Effector memory CD8-positive, alpha-beta T cell (primary cell): ENCODE measurements around the gene PREX1.
"Not testable (repeated sequence)": the region's sequence is repeated elsewhere in the genome, so short reads cannot be mapped to it uniquely, and the experiment has no call there.

Experiments used
- ATAC-seq: fragments of 150-1000 bp; cut with Tn5 transposase; replicated peaks from 2 replicates; pipeline ENCODE4 v1.10.0; 2021; ENCODE audit warnings: mild to moderate bottlenecking, moderate library complexity
- DNase-seq, 3 experiments: peaks; one replicate each; pipeline ENCODE4 v3.0.0; 2021
- H3K27ac Mint-ChIP-seq, 2 donors: one replicate each; pipeline ENCODE4 v1.8.0; 2022; ENCODE audit warnings: mild to moderate bottlenecking in 2 of 2, mixed read lengths in 2 of 2, moderate library complexity in 2 of 2
- H3K27me3 Mint-ChIP-seq, 2 donors: one replicate each; pipeline ENCODE4 v1.8.0; 2022; ENCODE audit warnings: mixed read lengths in 2 of 2
- H3K36me3 Mint-ChIP-seq: one replicate; pipeline ENCODE4 v1.8.0; 2022; ENCODE audit warnings: mild to moderate bottlenecking, moderate library complexity, mixed read lengths; ENCODE audit not compliant: insufficient read depth
- H3K4me1 Mint-ChIP-seq, 2 donors: one replicate each; pipeline ENCODE4 v1.8.0; 2022; ENCODE audit warnings: low read depth in 2 of 2, mixed read lengths in 2 of 2
- H3K4me3 Mint-ChIP-seq, 2 donors: one replicate each; pipeline ENCODE4 v1.8.0; 2022; ENCODE audit warnings: mild to moderate bottlenecking in 2 of 2, mixed read lengths in 2 of 2, moderate library complexity in 2 of 2
- H3K9me3 Mint-ChIP-seq, 2 donors: one replicate each; pipeline ENCODE4 v1.8.0; 2022; ENCODE audit warnings: mixed read lengths in 2 of 2

PREX1 gene

DNA sequence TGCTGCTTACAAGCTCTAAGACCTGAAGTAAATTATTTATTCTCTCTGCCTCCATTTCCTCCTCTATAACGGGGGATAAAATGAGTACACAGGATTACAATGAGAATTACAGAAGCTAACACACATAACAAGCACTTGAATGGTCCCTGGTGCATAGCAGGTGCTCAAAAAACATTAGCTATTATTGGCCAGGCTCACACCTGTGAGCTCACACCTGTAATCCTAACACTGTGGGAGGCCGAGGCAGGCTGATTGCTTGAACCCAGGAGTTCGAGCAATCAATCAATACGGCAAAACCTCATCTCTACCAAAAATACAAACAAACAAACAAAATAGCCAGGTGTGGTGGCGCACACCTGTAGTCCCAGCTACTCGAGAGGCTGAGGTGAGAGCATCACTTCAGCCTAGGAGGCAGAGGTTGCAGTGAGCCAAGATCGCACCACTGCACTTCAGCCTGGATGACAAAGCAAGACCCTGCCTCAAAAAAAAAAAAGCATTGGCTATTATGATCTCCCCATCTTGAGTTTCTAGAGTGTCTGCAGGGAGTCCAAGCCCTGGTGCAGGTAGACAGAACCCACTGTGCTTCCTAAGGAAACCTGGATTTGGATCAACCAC, 68.1 kb downstream of the PREX1 start:
- peaks cover 35% of the 10 kb centered on the region for H3K36me3 Mint-ChIP-seq
- DNase-seq (no peak), ATAC-seq (no peak)
- H3K27me3 Mint-ChIP-seq = no peaks in the 10 kb centered on the region
- H3K9me3 Mint-ChIP-seq = no peaks in the 10 kb centered on the region
- peaks cover 80 to 83% of the 10 kb centered on the region in 2 donors for H3K4me1 Mint-ChIP-seq
- H3K27ac Mint-ChIP-seq = peak overlapping the region; percentile 92
- H3K4me3 Mint-ChIP-seq = peak overlapping the region; percentile 80

DNA sequence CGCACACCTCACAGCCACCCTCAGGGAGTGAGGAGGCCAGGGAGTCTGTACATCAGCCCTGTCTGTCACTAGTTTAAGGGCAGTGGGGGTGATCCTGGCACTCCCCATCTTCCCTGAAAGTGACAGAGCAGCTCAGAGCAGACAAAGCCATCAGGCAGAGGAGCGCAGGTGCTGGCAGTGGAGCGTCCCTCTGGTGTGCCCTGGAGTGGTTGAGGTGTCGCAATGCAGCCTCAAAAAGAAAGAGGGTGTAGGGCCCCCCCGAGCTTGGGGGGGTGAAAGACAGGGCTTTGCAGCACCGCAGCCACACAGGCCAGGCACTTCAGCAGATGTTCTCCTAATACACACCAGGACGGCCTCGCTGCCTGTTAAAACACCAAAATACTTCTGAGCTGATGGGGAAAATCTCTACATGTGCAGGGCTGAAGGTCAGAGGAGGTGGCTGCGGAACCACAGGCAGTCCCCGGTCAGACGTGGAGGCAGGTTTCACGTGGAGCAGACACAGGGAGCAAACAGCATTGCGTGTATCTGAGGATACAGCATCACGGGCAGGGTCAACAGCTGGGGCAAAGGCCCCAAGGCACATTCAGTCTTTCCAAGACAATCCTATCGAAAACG, 69.5 kb downstream of the PREX1 start:
- Mint-ChIP-seq H3K4me3 (peak overlapping the region; percentile 80), H3K36me3 (peaks cover 39% of the 10 kb centered on the region)
- DNase-seq = peak; percentile 78 to 83 (median 80)

DNA sequence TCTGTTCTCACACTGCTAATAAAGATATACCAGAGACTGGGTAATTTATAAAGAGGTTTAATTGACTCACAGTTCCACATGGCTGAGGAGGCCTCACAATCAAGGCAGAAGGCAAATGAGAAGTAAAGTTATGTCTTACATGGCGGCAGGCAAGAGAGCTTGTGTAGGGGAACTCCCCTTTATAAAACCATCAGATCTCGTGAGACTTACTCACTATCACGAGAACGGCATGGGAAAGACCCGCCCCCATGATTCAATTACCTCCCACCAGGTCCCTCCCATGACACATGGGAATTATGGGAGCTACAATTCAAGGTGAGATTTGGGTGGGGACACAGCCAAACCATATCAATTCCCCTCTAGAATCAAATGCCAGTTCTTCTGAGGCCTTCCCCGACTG, 71.0 kb downstream of the PREX1 start:
- Mint-ChIP-seq H3K4me3 (peak overlapping the region; percentile 32 to 80), H3K36me3 (peaks cover 48% of the 10 kb centered on the region)
- not testable (repeated sequence) for DNase-seq

More for the DNA sequence above, 69.5 kb downstream of the PREX1 start:
- peak; percentile 68 for ATAC-seq
- Mint-ChIP-seq H3K27ac (peak overlapping the region; percentile 92), H3K27me3 (no peaks in the 10 kb centered on the region), H3K4me1 (peaks cover 77 to 93% of the 10 kb centered on the region in 2 donors), H3K9me3 (no peaks in the 10 kb centered on the region)

DNA sequence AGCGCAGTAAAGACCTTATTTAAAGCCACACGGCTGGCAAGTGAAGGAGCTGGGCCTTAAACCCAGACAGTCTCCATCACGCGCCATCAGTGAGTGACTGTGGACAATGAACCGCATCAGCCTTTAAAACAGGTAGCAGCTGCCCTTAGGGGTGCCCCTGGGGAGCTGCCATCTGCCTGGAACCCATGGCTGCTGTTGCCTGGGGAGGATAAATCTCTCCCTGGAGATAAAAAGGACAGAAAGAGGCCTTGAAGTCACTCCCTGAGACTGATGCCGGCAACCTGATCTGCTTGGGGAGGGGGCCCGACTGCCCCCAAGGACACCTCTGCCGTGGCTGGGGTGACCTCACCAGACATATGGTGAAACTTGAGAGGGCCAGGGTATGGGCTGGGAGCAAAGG, 73.5 kb downstream of the PREX1 start:
- no peak for ATAC-seq
- H3K27me3 Mint-ChIP-seq = no peaks in the 10 kb centered on the region
- no peak for DNase-seq
- peaks cover 80 to 95% of the 10 kb centered on the region in 2 donors for H3K4me1 Mint-ChIP-seq
- H3K36me3 Mint-ChIP-seq = peaks cover 41% of the 10 kb centered on the region
- no peak overlapping the region for H3K4me3 Mint-ChIP-seq
- peak overlapping the region in 1 of 2 donors; percentile 92 for H3K27ac Mint-ChIP-seq
- H3K9me3 Mint-ChIP-seq = no peaks in the 10 kb centered on the region

More for the DNA sequence above, 71.0 kb downstream of the PREX1 start:
- H3K9me3 Mint-ChIP-seq, H3K27me3 Mint-ChIP-seq, ATAC-seq: not testable (repeated sequence)
- Mint-ChIP-seq H3K27ac (peak overlapping the region; percentile 92), H3K4me1 (peaks cover 80 to 96% of the 10 kb centered on the region in 2 donors)

DNA sequence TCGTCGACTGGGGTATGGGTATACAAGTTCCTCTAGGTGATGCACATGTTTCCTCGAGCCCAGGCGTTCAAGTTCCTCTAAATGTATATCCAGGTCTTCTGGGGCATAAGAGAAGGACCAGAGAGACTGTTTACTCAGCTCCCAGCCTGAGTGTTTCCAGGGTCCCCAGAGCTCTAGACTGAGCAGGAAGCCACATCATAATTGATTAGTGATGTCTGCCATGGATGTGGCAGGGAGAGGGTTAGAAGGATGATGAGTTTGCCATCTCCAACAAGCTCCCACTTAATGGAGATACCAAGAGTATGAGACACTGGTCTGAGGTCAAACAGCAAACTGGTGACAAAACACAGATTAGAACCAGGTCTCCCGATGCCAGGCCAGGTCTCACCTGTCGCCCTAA, 74.8 kb downstream of the PREX1 start:
- peak overlapping the region; percentile 77 to 92 for H3K27ac Mint-ChIP-seq
- DNase-seq = no peak
- peak overlapping the region; percentile 79 to 85 for H3K4me3 Mint-ChIP-seq
- no peaks in the 10 kb centered on the region for H3K9me3 Mint-ChIP-seq
- no peaks in the 10 kb centered on the region for H3K27me3 Mint-ChIP-seq
- peaks cover 35% of the 10 kb centered on the region for H3K36me3 Mint-ChIP-seq
- no peak for ATAC-seq
- H3K4me1 Mint-ChIP-seq = peaks cover 81 to 95% of the 10 kb centered on the region in 2 donors

DNA sequence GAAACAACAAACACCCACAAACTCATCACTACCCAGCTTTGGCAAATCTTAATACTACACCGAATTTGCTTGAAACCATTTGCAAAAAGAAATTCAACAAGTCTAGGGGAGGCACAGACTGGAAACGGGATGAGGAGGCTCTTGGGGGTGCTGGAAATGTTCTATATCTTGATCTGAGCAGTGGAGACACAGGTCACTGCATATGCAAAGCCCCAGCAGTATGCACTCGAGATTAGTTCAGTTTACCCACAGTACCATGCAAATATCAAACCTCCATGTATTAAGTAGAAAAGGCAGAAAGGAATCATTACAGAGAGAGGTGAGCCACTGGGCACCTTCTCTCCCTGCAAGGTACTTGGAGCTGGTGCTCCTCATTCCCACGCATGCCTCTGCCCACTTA, 75.9 kb downstream of the PREX1 start:
- DNase-seq (no peak), ATAC-seq (no peak)
- Mint-ChIP-seq H3K36me3 (peaks cover 27% of the 10 kb centered on the region), H3K4me1 (peaks cover 71 to 85% of the 10 kb centered on the region in 2 donors), H3K27me3 (no peaks in the 10 kb centered on the region), H3K27ac (peak overlapping the region; percentile 86 to 92), H3K9me3 (no peaks in the 10 kb centered on the region), H3K4me3 (peak overlapping the region; percentile 79 to 85)

DNA sequence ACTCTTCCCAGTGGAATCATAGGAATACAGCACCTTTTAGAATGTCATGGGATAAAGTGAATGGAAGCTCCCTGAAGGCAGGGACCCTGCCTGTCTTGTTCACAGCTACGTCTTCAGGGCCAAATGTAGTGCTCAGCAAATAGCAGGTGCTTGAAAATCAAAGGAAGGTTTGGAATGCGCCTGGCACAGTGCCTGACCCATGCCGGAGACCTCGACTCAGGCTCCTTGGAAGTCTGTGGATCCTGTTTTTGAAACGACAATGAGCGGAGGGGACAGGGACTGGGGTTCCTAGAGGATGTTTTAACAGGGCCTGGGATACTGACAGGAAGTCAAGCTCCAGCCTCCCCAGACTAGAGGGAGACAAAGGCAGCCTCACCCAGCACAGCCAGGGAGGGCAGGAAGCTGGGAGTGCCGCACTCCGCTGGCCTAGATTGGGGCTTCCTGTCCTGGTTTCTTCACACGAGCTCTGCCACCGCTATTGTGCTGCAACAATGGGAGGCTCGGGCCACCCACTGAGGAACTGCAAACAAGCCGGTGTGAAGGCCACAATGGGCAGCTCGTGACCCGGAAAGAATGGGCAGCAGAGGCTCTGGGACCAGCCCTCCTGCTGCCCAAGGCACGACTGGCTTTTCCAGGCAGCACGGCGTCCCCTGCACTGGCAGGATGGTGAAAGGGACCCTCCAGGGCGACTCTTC, 76.7 kb downstream of the PREX1 start:
- ATAC-seq = peak; percentile 97
- H3K4me3 Mint-ChIP-seq = peak overlapping the region; percentile 79 to 85
- peaks cover 32% of the 10 kb centered on the region for H3K36me3 Mint-ChIP-seq
- peak overlapping the region; percentile 86 to 92 for H3K27ac Mint-ChIP-seq
- H3K27me3 Mint-ChIP-seq = no peaks in the 10 kb centered on the region
- H3K4me1 Mint-ChIP-seq = peaks cover 63 to 81% of the 10 kb centered on the region in 2 donors
- no peaks in the 10 kb centered on the region for H3K9me3 Mint-ChIP-seq
- DNase-seq = peak; percentile 46 to 52 (median 51)

DNA sequence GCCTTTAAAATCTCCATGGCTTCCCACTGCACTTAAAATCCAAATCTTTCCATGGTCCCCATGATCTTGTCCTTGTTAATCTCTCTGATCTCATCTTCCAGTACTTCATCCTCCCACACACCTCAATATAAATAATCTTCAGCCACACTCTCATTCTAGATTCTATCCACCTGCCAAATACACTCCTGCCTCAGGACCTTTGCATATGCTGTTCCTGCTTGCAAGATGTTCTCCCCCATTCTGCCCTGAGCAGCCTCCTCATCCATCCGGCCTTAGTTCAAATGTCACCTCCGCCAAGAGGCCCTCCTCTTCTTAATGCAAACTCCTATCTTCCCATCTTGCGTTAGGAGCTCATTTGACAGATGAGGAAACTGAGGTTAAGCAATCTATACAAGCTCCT, 77.4 kb downstream of the PREX1 start:
- Mint-ChIP-seq H3K36me3 (peaks cover 34% of the 10 kb centered on the region), H3K27ac (peak overlapping the region; percentile 86 to 92), H3K4me3 (peak overlapping the region; percentile 79 to 85), H3K9me3 (no peaks in the 10 kb centered on the region), H3K4me1 (peaks cover 57 to 78% of the 10 kb centered on the region in 2 donors), H3K27me3 (no peaks in the 10 kb centered on the region)
- DNase-seq = no peak
- no peak for ATAC-seq

DNA sequence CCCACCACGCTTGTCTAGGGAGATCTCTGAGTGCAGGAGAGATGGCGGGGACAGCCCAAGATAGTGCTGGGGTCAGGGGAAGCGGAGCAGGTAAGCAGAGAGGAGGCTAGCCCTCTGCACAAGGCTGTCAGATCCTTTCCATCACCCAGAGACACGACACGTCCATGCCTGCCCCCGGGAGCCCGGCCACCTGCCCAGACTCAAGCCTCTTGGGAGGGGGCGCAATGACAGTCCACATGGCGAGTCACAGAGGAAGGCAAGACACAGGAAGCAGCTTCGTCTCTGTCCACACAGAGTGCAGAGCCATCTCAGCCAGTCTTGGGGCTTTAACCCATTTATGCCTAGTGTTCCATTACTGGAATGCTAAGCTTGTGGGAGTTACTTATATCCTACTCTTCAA, 78.4 kb downstream of the PREX1 start:
- peaks cover 57 to 70% of the 10 kb centered on the region in 2 donors for H3K4me1 Mint-ChIP-seq
- no peaks in the 10 kb centered on the region for H3K27me3 Mint-ChIP-seq
- peaks cover 36% of the 10 kb centered on the region for H3K36me3 Mint-ChIP-seq
- peak overlapping the region; percentile 86 to 92 for H3K27ac Mint-ChIP-seq
- ATAC-seq (no peak), DNase-seq (no peak)
- peak overlapping the region; percentile 40 to 62 for H3K4me3 Mint-ChIP-seq
- no peaks in the 10 kb centered on the region for H3K9me3 Mint-ChIP-seq

DNA sequence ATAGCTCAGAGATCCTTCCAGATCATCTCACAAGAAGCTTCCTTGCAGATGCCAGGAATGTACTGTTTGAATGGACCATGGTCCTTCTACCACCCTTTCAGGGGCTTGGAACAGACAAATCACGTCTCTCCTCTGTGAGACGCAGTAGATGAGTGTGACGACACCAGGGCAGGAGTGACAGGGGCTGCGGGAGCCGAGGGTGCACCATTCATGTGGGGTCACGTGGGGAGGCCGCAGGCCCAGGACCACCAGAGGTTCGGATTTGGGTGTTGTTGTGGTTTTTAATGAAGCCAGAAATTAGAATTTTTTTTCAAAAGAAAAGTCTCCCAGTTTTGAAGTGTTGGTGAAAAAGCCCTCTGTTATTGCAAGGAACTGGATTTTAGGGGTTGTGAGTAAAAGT, 79.2 kb downstream of the PREX1 start:
- Mint-ChIP-seq H3K27me3 (no peaks in the 10 kb centered on the region), H3K27ac (peak overlapping the region; percentile 86 to 92), H3K9me3 (no peaks in the 10 kb centered on the region), H3K36me3 (peaks cover 42% of the 10 kb centered on the region), H3K4me3 (peak overlapping the region; percentile 47 to 62), H3K4me1 (peaks cover 56 to 67% of the 10 kb centered on the region in 2 donors)
- no peak for DNase-seq
- no peak for ATAC-seq

DNA sequence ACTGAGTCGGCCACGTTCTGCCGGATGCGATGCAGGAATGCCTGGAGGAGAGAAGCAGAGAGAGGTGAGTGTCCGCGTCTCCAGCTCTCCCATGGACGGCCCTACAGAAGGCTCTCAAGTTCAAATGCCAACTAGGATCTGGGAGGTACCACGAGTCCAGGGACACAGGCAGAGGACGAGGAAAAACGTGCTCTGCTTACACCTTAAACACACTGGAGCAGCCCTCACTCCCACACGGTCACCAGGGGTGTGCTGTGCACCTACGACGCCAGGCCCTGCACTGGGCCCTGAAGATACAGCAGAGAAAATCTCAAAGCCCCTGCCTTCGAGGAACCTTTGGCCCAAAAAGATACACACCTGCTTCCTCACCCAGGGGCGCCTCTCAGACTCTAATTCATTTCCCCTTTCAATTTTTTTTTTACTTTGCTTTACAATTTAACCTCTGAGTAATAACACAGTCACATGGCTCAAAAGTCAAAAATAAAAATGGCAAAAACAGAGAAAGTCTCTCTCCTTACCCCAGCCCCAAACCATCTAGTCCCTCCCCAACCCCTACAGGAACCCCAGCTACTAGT, 79.9 kb downstream of the PREX1 start:
- Mint-ChIP-seq H3K4me1 (peaks cover 55 to 65% of the 10 kb centered on the region in 2 donors), H3K36me3 (peaks cover 44% of the 10 kb centered on the region), H3K27ac (peak overlapping the region; percentile 86 to 92), H3K27me3 (no peaks in the 10 kb centered on the region), H3K4me3 (peak overlapping the region; percentile 47 to 62), H3K9me3 (no peaks in the 10 kb centered on the region)
- no peak for ATAC-seq
- DNase-seq = no peak

DNA sequence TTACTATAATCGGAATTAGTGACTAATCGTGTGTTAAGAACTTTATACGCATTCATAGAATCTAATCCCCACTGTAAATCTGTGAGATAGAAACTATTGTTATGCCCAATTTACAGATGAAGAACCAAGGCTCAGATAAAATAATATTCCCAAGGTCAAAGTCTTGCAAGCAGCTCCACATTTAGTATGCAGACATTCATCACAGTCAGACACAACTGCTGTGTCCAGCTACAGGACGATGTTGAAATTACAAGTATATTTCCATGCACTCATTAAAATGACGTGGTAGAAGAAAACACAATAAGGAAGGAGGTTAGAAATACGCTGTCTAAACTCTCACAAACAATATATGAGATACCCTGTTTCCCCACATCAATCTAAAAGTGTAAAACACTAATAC, 82.5 kb downstream of the PREX1 start:
- Mint-ChIP-seq H3K9me3 (no peaks in the 10 kb centered on the region), H3K4me3 (no peak overlapping the region), H3K4me1 (peaks cover 38 to 48% of the 10 kb centered on the region in 2 donors), H3K27me3 (no peaks in the 10 kb centered on the region), H3K36me3 (peaks cover 53% of the 10 kb centered on the region), H3K27ac (peak overlapping the region in 1 of 2 donors; percentile 50)
- no peak for DNase-seq
- no peak for ATAC-seq

DNA sequence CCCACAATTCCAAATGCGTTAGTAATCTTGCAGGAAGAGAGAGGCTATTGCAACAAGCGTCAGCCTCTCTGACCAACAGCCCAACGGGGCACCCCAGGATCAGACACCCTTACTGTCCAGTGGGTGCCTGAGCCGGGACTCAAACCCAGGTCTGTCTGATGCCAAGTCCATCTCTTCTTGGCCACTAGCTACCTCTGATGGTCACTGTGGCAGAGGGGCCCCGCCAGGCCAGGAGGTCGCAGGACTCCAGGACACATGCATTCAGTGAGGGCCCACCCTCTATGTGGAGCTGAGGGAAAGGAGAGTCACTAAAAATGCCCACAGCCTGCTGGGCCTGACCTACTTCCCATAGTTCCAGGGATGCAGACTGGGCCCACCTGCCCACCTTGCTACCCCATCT, 83.3 kb downstream of the PREX1 start:
- no peaks in the 10 kb centered on the region for H3K9me3 Mint-ChIP-seq
- ATAC-seq (no peak), DNase-seq (no peak)
- peaks cover 40 to 50% of the 10 kb centered on the region in 2 donors for H3K4me1 Mint-ChIP-seq
- no peak overlapping the region for H3K4me3 Mint-ChIP-seq
- no peaks in the 10 kb centered on the region for H3K27me3 Mint-ChIP-seq
- peak overlapping the region in 1 of 2 donors; percentile 85 for H3K27ac Mint-ChIP-seq
- H3K36me3 Mint-ChIP-seq = peaks cover 59% of the 10 kb centered on the region
